GM12891 (cell line): Measurements from ENCODE around the gene GTF3C5.
"Not testable (repeated sequence)": the region's sequence is repeated elsewhere in the genome, so short reads cannot be mapped to it uniquely, and the experiment has no call there.

ENCODE experiments used
- DNase-seq: peaks from one replicate; pipeline ENCODE4 v3.0.0; 2011; ENCODE audit warnings: low spot score; ENCODE audit not compliant: insufficient read length
- FAIRE-seq: peaks from 2 replicates; lab custom pipeline; 2011; peaks lifted over from hg19 to GRCh38; lab: Jason Lieb, UNC
- PAX5 ChIP-seq: IDR thresholded peaks from 2 replicates; pipeline ENCODE4 v1.6.1; 2011; ENCODE audit warnings: low read length, moderate library complexity, mild to moderate bottlenecking; ENCODE audit not compliant: insufficient read depth, severe bottlenecking
- POLR2A ChIP-seq: IDR thresholded peaks from 2 replicates; pipeline ENCODE4 v1.6.1; 2011; ENCODE audit warnings: low read depth, low read length, control low read depth
- POLR2AphosphoS5 ChIP-seq: IDR thresholded peaks from 2 replicates; pipeline ENCODE4 v1.6.1; 2011; ENCODE audit warnings: low read depth, low read length, control low read depth
- POU2F2 ChIP-seq: IDR thresholded peaks from 2 replicates; pipeline ENCODE4 v1.6.1; 2011; ENCODE audit warnings: low read depth, mild to moderate bottlenecking, control low read depth, low read length, moderate library complexity
- SPI1 ChIP-seq: IDR thresholded peaks from 2 replicates; pipeline ENCODE4 v1.6.1; 2011; ENCODE audit warnings: low read depth, low read length, control low read depth
- TAF1 ChIP-seq: IDR thresholded peaks from 2 replicates; pipeline ENCODE4 v1.6.1; 2011; ENCODE audit warnings: low read depth, low read length, control low read depth

GTF3C5 gene

GRCh38 chr9:133075925-133076630 is 45.3 kb downstream of the GTF3C5 start:
- no peak for FAIRE-seq
- TF ChIP-seq POU2F2 (no peak), POLR2A (no peak), PAX5 (no peak), POLR2AphosphoS5 (no peak), TAF1 (no peak), SPI1 (no peak)
- DNase-seq, result no peak

- FAIRE-seq (no peak), DNase-seq (no peak)
- TF ChIP-seq POLR2A (no peak), TAF1 (no peak), SPI1 (no peak), POLR2AphosphoS5 (no peak), PAX5 (no peak), POU2F2 (no peak)
Measured at GRCh38 chr9:133076691-133077090, 45.9 kb downstream of the GTF3C5 start.

- TF ChIP-seq SPI1, result no peak
- TF ChIP-seq POLR2A, result no peak
- no peak for TF ChIP-seq TAF1
- no peak for TF ChIP-seq PAX5
- TF ChIP-seq POU2F2, result no peak
- no peak for TF ChIP-seq POLR2AphosphoS5
- DNase-seq, result no peak
- no peak for FAIRE-seq
Measured at GRCh38 chr9:133078486-133078885, 47.7 kb downstream of the GTF3C5 start.

DNA sequence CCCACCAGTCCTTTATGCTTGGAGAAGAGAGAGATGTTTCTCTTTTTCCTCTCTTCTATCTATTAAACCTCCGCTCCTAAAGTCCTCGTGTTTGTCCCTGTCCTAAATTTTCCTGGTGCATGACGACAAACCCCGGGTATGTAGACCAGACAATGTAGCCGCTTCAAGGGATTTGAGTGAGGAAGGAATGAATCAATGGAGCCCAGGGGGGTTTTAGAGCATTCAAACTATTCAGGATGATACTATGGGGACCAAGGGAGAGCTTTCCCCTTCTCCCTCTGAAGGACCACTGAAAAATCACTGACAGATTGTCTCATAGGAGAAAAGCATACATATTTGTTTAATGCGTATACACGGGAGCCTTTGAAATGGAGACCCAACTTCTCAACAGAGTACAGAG is 49.4 kb downstream of the GTF3C5 start:
- FAIRE-seq (no peak), DNase-seq (no peak)
- TF ChIP-seq POU2F2 (no peak), SPI1 (no peak), TAF1 (no peak), POLR2A (no peak), PAX5 (no peak), POLR2AphosphoS5 (no peak)

GRCh38 chr9:133080786-133081779 is 50.3 kb downstream of the GTF3C5 start:
- FAIRE-seq, result peak; percentile 69

DNA sequence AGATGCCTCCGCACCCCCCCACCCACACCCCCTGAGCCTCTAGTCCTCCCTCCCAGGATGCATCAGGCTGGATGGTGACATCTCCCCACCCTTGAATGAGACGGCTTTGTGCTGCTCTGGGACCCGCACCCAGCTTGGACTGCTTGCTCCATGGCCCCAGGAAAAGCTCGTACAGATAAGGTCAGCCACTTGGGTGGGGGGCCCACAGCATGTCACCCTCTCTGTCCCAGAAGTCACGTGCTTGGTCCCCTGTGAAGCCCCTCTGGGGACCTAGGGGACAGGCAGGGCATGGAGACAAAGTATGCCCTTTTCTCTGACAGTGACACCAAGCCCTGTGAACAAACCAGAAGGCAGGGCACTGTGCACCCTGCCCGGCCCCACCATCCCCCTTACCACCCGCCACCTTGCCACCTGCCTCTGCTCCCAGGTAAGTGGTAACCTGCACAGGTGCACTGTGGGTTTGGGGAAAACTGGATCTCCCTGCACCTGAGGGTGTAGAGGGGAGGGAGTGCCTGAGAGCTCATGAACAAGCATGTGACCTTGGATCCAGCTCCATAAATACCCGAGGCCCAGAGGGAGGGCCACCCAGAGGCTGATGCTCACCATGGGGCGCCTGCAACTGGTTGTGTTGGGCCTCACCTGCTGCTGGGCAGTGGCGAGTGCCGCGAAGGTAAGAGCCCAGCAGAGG is 51.3 kb downstream of the GTF3C5 start:
- peak; percentile 54 for FAIRE-seq
- not testable (repeated sequence) for DNase-seq

More at GRCh38 chr9:133080786-133081779, 50.3 kb downstream of the GTF3C5 start:
- not testable (repeated sequence) for DNase-seq

DNA sequence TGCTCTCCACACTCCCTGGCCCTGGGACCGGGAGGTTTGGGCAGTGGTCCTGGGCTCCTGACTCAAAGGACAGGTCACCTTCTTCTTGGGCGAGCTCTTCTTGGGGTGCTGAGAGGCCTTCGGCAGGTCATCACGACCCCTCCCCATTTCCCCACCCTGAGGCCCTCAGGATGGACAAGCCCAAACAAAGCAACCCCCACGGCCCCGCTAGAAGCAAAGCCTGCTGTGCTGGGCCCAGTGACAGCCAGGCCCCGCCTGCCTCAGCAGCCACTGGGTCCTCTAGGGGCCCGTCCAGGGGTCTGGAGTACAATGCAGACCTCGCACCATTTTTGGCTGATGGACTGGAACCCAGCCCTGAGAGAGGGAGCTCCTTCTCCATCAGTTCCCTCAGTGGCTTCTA is 52.9 kb downstream of the GTF3C5 start:
- not testable (repeated sequence) for DNase-seq, FAIRE-seq

- DNase-seq, result not testable (repeated sequence)
- FAIRE-seq, result peak; percentile 31
Measured at GRCh38 chr9:133086212-133086860, 55.5 kb downstream of the GTF3C5 start.

DNA sequence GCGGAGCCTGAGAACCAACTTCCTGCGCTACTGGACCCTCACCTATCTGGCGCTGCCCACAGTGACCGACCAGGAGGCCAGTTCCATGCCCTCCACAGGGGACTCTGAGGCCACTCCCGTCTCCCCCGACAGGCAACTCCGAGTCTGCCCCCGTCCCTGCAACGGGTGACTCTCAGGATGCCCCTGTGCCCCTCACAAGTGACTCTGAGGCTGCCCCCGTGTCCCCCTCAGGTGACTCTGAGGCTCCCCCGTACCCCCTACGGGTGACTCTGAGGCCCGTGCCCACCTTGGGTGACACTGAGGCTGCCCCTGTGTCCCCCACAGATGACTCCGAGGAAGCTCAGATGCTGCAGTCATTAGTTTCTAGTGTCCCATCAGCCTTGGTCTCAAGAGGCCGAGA is 56.1 kb downstream of the GTF3C5 start:
- FAIRE-seq (no peak), DNase-seq (no peak)
- no peak for TF ChIP-seq TAF1
- TF ChIP-seq POLR2AphosphoS5, result no peak
- TF ChIP-seq POU2F2, result no peak
- no peak for TF ChIP-seq PAX5
- TF ChIP-seq POLR2A, result no peak
- TF ChIP-seq SPI1, result no peak
